ENCODE results near the gene TTLL4.

The TTLL4 gene, protein sequence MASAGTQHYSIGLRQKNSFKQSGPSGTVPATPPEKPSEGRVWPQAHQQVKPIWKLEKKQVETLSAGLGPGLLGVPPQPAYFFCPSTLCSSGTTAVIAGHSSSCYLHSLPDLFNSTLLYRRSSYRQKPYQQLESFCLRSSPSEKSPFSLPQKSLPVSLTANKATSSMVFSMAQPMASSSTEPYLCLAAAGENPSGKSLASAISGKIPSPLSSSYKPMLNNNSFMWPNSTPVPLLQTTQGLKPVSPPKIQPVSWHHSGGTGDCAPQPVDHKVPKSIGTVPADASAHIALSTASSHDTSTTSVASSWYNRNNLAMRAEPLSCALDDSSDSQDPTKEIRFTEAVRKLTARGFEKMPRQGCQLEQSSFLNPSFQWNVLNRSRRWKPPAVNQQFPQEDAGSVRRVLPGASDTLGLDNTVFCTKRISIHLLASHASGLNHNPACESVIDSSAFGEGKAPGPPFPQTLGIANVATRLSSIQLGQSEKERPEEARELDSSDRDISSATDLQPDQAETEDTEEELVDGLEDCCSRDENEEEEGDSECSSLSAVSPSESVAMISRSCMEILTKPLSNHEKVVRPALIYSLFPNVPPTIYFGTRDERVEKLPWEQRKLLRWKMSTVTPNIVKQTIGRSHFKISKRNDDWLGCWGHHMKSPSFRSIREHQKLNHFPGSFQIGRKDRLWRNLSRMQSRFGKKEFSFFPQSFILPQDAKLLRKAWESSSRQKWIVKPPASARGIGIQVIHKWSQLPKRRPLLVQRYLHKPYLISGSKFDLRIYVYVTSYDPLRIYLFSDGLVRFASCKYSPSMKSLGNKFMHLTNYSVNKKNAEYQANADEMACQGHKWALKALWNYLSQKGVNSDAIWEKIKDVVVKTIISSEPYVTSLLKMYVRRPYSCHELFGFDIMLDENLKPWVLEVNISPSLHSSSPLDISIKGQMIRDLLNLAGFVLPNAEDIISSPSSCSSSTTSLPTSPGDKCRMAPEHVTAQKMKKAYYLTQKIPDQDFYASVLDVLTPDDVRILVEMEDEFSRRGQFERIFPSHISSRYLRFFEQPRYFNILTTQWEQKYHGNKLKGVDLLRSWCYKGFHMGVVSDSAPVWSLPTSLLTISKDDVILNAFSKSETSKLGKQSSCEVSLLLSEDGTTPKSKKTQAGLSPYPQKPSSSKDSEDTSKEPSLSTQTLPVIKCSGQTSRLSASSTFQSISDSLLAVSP

DNA sequence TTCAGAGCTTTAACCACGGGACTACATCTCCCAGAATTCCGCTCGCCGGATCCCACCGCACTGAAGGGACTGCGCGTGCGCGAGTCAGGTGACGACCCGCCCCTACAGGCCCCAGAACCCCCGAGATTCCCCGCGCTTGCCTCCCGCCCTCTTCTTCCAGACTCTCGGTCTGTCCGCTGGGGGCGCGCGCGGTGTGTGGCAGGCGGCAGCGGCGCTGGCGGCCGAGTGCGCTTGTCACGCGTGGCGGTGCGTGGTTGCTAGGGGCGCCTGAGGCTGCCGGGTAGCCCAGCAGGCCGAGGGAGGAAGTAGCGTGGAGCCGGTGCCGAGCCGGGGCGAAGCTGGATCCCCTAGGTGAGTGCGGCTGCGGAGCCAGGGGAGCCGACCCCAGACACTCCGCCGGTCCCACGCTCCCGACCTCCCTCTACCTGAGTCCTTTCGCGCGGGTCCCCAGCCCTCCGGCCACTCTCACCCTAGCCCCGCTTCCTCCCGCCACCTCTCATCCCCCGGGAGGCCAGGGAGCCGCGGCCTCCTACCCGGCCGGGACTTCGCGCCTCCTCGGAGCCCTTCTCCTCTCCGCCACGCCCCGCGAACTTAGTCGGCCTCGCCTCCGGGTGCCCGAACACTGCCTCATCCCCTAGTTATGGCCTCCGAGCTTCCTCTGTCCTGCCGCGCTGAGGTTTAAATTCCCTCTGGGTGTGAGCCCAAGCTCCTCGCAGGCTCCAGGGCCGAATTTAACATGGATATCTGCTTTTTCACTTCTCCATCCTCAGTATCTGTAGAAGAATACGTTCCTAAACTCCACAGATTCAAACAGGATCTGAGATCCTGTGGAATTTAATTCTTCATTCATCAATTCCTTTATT, at the start of gene TTLL4:
TTLL4 (plus strand) TSS at position 149 of the 863 bp plus-strand sequence. CDS start 26,842 bp downstream, outside the sequence.
- peak within 1 kb of the TSS; percentile 82 for H3K4me3 ChIP-seq (ENCODE audit: low read length)
- peaks cover 12% of the 10 kb centered on the region for H3K4me1 ChIP-seq (ENCODE audit: control insufficient read depth, insufficient read depth, low read length)
- peak; percentile 100 for DNase-seq (ENCODE audit: low read depth)
- no peaks in the 10 kb centered on the region for H3K9me3 ChIP-seq (ENCODE audit: control insufficient read depth, low read length)
- H3K9ac ChIP-seq (ENCODE audit: low read length) = peak within 1 kb of the TSS; percentile 89
- H3K36me3 ChIP-seq (ENCODE audit: control insufficient read depth, insufficient read depth, low read length, severe bottlenecking) = no peaks in the 10 kb centered on the region
- H3K27me3 ChIP-seq (replicated peaks; ENCODE audit: control insufficient read depth, insufficient read depth, low read length) = no peaks in the 10 kb centered on the region

DNA sequence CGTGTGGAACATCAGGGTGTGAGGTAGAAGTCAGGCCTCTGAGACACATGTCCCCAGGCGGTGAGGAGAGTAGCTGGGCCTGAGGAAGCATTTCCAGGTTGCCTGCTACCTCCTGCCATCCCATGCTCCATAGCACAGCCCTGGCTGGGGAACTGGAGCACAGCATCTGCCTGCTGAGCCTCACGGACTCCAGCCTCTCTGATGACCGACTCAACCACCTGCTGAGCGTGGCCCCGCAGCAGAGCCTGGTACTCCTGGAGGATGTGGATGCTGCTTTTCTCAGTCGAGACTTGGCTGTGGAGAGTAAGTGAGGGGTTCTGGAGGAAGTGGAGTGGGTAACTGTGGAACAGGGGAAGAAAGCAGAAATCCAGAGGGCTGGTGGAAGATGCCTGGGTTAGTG, 48.3 kb upstream of the TTLL4 start:
- no peaks in the 10 kb centered on the region for H3K27me3 ChIP-seq (replicated peaks; ENCODE audit: control insufficient read depth, insufficient read depth, low read length)
- H3K4me1 ChIP-seq (ENCODE audit: control insufficient read depth, insufficient read depth, low read length) = peaks cover 11% of the 10 kb centered on the region
- H3K9ac ChIP-seq (ENCODE audit: low read length) = no peak overlapping the region
- no peak for DNase-seq (ENCODE audit: low read depth)
- no peaks in the 10 kb centered on the region for H3K9me3 ChIP-seq (ENCODE audit: control insufficient read depth, low read length)
- H3K4me3 ChIP-seq (ENCODE audit: low read length) = no peak overlapping the region
- peaks cover 55% of the 10 kb centered on the region for H3K36me3 ChIP-seq (ENCODE audit: control insufficient read depth, insufficient read depth, low read length, severe bottlenecking)

DNA sequence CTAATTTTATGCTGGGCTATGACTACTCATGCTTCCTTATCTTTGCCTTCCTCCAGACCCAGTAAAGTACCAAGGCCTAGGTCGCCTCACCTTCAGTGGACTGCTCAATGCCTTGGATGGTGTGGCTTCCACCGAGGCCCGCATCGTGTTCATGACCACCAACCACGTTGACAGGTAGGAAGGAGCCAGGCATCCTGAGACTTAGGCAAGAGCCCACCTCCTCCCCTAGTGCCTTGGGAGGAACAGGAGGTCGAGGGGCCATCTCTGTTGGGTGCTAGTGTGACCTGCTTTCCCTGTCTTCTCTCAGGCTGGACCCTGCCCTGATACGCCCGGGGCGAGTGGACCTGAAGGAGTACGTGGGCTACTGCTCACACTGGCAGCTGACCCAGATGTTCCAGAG, 47.8 kb upstream of the TTLL4 start:
- Histone ChIP-seq H3K9ac (ENCODE audit: low read length) (no peak overlapping the region), H3K4me3 (ENCODE audit: low read length) (no peak overlapping the region), H3K9me3 (ENCODE audit: control insufficient read depth, low read length) (no peaks in the 10 kb centered on the region), H3K27me3 (replicated peaks; ENCODE audit: control insufficient read depth, insufficient read depth, low read length) (no peaks in the 10 kb centered on the region), H3K4me1 (ENCODE audit: control insufficient read depth, insufficient read depth, low read length) (peaks cover 11% of the 10 kb centered on the region), H3K36me3 (ENCODE audit: control insufficient read depth, insufficient read depth, low read length, severe bottlenecking) (peaks cover 60% of the 10 kb centered on the region)
- no peak for DNase-seq (ENCODE audit: low read depth)

DNA sequence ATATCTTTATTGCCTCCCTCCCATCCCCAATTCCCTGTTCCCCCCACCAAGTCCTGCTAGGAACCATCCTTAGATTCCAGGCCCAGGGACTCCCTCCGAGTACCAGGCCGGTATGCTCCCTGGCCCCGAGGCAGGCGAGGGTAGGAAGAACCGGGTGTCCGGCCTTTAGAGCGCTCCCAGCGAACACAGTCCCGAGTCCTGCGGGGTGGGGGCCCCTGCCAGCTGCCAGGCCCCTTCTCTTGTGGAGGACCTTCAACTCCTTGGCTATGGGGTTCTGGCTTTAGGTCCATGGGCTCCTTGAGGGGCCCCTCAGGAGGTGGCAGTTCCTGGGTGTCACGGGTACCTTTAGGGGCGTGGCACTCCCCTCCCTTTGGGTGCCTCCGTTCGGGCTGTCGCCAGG, 46.7 kb upstream of the TTLL4 start:
- DNase-seq (ENCODE audit: low read depth) = no peak
- Histone ChIP-seq H3K36me3 (ENCODE audit: control insufficient read depth, insufficient read depth, low read length, severe bottlenecking) (peaks cover 63% of the 10 kb centered on the region), H3K9ac (ENCODE audit: low read length) (no peak overlapping the region), H3K4me1 (ENCODE audit: control insufficient read depth, insufficient read depth, low read length) (peaks cover 6% of the 10 kb centered on the region), H3K9me3 (ENCODE audit: control insufficient read depth, low read length) (no peaks in the 10 kb centered on the region), H3K27me3 (replicated peaks; ENCODE audit: control insufficient read depth, insufficient read depth, low read length) (no peaks in the 10 kb centered on the region), H3K4me3 (ENCODE audit: low read length) (no peak overlapping the region)

DNA sequence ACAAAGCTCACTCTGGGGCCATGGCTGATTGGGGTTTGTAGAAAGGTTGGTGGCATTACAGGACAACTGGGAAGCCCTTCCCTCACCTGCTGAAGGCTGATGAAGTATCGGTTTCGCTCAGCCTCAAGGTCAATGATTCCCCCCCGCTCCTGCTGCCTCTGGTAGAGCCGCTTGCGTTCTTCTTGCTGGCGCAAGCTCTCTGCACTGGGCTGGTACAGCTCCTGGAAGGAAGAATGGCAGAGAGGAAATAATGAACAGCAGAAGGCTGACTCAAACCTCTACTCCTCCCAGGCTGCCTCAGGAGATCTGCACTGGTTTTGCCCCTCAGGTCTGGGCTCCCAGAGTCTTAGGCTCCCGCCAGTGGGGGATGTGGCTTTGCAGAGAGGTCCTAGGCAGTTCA, 46.0 kb upstream of the TTLL4 start:
- Histone ChIP-seq H3K9ac (ENCODE audit: low read length) (no peak overlapping the region), H3K4me1 (ENCODE audit: control insufficient read depth, insufficient read depth, low read length) (peaks cover 6% of the 10 kb centered on the region), H3K27me3 (replicated peaks; ENCODE audit: control insufficient read depth, insufficient read depth, low read length) (no peaks in the 10 kb centered on the region), H3K36me3 (ENCODE audit: control insufficient read depth, insufficient read depth, low read length, severe bottlenecking) (peaks cover 63% of the 10 kb centered on the region), H3K4me3 (ENCODE audit: low read length) (no peak overlapping the region), H3K9me3 (ENCODE audit: control insufficient read depth, low read length) (no peaks in the 10 kb centered on the region)
- DNase-seq (ENCODE audit: low read depth) = no peak

DNA sequence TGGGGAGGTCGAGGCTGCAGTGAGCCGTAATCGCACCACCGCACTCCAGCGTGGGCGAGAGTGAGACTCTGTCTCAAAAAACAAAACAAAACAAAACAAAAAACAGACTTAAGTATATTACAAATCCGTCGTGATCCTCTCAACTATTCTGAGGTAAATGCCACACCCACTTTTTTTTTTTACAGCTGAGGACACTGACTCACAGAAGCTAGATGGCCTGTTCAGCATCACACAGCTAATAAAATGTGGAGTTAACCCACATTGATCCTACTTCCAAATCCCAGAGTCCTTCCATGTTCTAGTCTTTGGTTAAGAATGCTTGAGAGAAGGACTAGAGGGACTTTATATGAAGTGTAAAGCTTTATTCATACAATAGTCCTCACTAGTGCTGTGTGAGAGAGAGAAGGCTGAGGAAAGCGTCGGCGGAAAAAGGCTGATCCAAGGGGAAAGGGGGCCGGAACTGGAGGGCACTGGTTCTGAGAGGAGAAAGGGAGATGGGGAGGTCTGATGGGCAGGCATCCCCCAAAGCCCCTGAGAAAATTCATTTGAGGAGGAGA, 39.5 kb upstream of the TTLL4 start:
- Histone ChIP-seq H3K4me1 (ENCODE audit: control insufficient read depth, insufficient read depth, low read length) (peaks cover 13% of the 10 kb centered on the region), H3K36me3 (ENCODE audit: control insufficient read depth, insufficient read depth, low read length, severe bottlenecking) (peaks cover 22% of the 10 kb centered on the region)
- peak; percentile 36 for DNase-seq (ENCODE audit: low read depth)

DNA sequence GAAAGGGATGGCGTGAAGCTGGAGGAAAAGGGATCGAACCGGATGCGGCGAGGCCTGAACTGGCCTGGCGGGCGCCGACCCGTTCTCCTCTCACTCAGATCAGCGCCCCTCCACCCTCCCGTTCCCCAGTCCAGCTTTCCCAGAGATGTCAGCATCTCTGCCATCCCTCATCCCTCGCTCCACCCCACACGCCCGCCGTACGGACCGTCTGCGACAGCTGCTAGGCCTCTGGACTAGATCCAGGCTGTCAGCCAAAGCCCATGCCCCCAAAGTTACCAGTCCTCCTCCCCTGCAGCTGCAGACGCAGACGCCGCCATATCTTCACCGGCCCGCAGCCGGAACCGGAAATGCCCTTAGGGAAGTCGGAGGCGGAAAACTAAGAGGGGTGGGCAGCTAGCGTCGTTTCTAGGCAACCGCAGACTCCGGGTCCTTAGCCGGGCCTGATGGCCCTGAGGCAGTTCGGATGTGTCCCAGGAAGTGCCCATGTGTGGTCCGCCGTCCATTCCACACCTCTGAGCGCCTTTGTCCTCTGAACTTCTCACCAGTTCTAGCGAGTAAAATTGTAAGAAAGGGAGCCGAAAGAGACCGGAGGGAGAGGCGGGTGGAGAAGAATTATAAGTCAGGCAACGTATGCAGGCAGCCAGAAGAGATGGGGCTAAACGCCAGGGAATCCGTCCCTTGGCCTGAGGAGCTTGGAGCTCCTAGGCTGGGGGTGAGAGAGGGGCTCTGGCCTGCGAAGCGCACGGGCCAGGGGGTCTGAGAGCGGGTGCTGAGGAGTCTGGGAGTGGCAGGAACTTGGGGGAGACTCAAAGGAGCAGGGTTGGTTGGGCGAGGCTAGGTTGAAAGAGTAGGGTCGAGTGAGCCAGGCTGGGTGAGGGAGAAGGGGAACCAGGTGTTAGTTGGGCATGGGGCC, 38.7 kb upstream of the TTLL4 start, which contains the start of the genes RNF25 and STK36:
RNF25 (minus strand) TSS at position 349 of the 913 bp plus-strand sequence; CDS start at position 317, 32 bp downstream.
STK36 (plus strand) TSS at position 433 of the 913 bp plus-strand sequence. CDS start 744 bp downstream, outside the sequence.
- no peaks in the 10 kb centered on the region for H3K9me3 ChIP-seq (ENCODE audit: control insufficient read depth, low read length)
- H3K27me3 ChIP-seq (replicated peaks; ENCODE audit: control insufficient read depth, insufficient read depth, low read length) = no peaks in the 10 kb centered on the region
- peaks cover 13% of the 10 kb centered on the region for H3K4me1 ChIP-seq (ENCODE audit: control insufficient read depth, insufficient read depth, low read length)
- peaks cover 18% of the 10 kb centered on the region for H3K36me3 ChIP-seq (ENCODE audit: control insufficient read depth, insufficient read depth, low read length, severe bottlenecking)
- peak within 1 kb of the TSS; percentile 97 for H3K4me3 ChIP-seq (ENCODE audit: low read length)
- peak within 1 kb of the TSS; percentile 96 for H3K9ac ChIP-seq (ENCODE audit: low read length)
- DNase-seq (ENCODE audit: low read depth) = peak; percentile 97

More for the DNA sequence above, 39.5 kb upstream of the TTLL4 start:
- H3K9me3 ChIP-seq (ENCODE audit: control insufficient read depth, low read length) = no peaks in the 10 kb centered on the region
- peak overlapping the region; percentile 96 for H3K9ac ChIP-seq (ENCODE audit: low read length)
- H3K27me3 ChIP-seq (replicated peaks; ENCODE audit: control insufficient read depth, insufficient read depth, low read length) = no peaks in the 10 kb centered on the region
- H3K4me3 ChIP-seq (ENCODE audit: low read length) = peak overlapping the region; percentile 97

DNA sequence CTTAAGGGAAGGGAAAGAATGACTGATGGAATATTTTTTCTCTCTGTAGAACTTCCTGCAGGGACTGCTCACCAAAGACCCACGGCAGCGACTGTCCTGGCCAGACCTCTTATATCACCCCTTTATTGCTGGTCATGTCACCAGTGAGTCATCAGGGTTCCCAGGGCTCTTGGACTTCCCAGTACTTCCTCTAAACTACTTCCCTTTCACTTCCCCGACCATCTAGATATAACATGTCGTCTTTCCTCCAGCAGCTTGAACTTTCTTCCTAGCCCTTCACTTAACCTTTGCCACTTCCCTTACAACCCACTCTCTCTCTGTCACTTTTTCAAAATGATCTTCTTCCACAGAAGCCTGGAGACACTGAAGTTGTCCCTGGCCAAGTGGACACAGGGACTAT, 31.5 kb upstream of the TTLL4 start:
- H3K36me3 ChIP-seq (ENCODE audit: control insufficient read depth, insufficient read depth, low read length, severe bottlenecking) = peaks cover 47% of the 10 kb centered on the region
- no peaks in the 10 kb centered on the region for H3K9me3 ChIP-seq (ENCODE audit: control insufficient read depth, low read length)
- no peaks in the 10 kb centered on the region for H3K4me1 ChIP-seq (ENCODE audit: control insufficient read depth, insufficient read depth, low read length)
- H3K9ac ChIP-seq (ENCODE audit: low read length) = no peak overlapping the region
- no peak overlapping the region for H3K4me3 ChIP-seq (ENCODE audit: low read length)
- H3K27me3 ChIP-seq (replicated peaks; ENCODE audit: control insufficient read depth, insufficient read depth, low read length) = no peaks in the 10 kb centered on the region
- DNase-seq (ENCODE audit: low read depth) = no peak

DNA sequence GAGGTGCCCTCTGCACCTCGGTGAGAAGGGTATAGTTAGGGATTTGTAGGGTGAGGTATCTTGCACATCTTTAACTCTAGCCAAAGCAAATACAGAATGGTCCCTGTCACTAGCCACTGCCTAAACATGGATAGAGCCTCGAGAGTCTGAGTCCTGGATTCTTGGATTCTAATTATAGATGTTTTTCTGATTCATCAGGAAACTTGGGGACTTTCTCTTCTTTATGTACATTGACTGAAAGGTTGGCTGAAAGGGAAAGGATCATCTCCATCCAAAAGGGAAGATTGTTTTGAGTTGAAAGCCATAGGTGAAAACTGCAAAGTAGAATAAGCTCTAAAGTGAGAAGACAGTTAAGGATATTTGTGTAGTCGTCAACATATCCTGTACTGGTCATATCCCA, 30.6 kb upstream of the TTLL4 start:
- H3K9me3 ChIP-seq (ENCODE audit: control insufficient read depth, low read length) = no peaks in the 10 kb centered on the region
- H3K36me3 ChIP-seq (ENCODE audit: control insufficient read depth, insufficient read depth, low read length, severe bottlenecking) = peaks cover 51% of the 10 kb centered on the region
- DNase-seq (ENCODE audit: low read depth) = no peak
- H3K4me1 ChIP-seq (ENCODE audit: control insufficient read depth, insufficient read depth, low read length) = no peaks in the 10 kb centered on the region
- no peak overlapping the region for H3K9ac ChIP-seq (ENCODE audit: low read length)
- H3K27me3 ChIP-seq (replicated peaks; ENCODE audit: control insufficient read depth, insufficient read depth, low read length) = no peaks in the 10 kb centered on the region
- H3K4me3 ChIP-seq (ENCODE audit: low read length) = no peak overlapping the region

Data from adipocyte (in vitro differentiated cells).